ENCODE results near the gene GRB7. TPM values are rescaled to one million over a fixed set of nuclear protein-coding genes. Genes with fewer than 3 reads are reported as not detected.

Gene GRB7
- total and polyA plus RNA-seq, 5 experiments from 2014 or later, result not detected

GRCh38 chr17:39767147-39767546 is 29.4 kb downstream of the GRB7 start:
- POLR2A ChIA-PET, result interaction anchor here (1.2 to 1.9 kb wide), 4 partner anchors 10 to 54 kb away, joined by 3 to 6 read pairs (median 5); no protein-coding TSS in a partner anchor
- H3K27me3 Mint-ChIP-seq, result no peaks in the 10 kb centered on the region
- ATAC-seq, result no peak
- no peaks in the 10 kb centered on the region for H3K9me3 Mint-ChIP-seq
- H3K4me1 Mint-ChIP-seq, result peaks cover 43 to 94% (median 89%) of the 10 kb centered on the region in 4 donors
- no peak for DNase-seq
- H3K27ac Mint-ChIP-seq, result peak overlapping the region; percentile 86 to 100 (median 96)
- peak overlapping the region; percentile 14 to 89 (median 67) for H3K4me3 Mint-ChIP-seq
- peaks cover 22 to 76% (median 56%) of the 10 kb centered on the region in 3 donors for H3K36me3 Mint-ChIP-seq

- POLR2A ChIA-PET, result interaction anchor here (0.8 to 2.2 kb wide), 16 partner anchors 9 to 157 kb away, joined by 3 to 27 read pairs (median 4); partner anchors contain the start of genes IKZF3, LRRC3C, MIEN1 and ORMDL3
- H3K27me3 Mint-ChIP-seq, result no peaks in the 10 kb centered on the region
- H3K4me1 Mint-ChIP-seq, result peaks cover 56 to 100% (median 99%) of the 10 kb centered on the region in 4 donors
- peak overlapping the region; percentile 33 to 95 (median 82) for H3K4me3 Mint-ChIP-seq
- DNase-seq (peak in 8 of 10 donors; percentile 48 to 78 (median 67)), ATAC-seq (peak; percentile 79 to 85)
- H3K27ac Mint-ChIP-seq, result peak overlapping the region; percentile 86 to 100 (median 96)
- no peaks in the 10 kb centered on the region for H3K9me3 Mint-ChIP-seq
- H3K36me3 Mint-ChIP-seq, result peaks cover 17 to 62% (median 44%) of the 10 kb centered on the region in 3 donors
These were observed 32.3 kb downstream of the GRB7 start for GRCh38 chr17:39769974-39770587.

DNA sequence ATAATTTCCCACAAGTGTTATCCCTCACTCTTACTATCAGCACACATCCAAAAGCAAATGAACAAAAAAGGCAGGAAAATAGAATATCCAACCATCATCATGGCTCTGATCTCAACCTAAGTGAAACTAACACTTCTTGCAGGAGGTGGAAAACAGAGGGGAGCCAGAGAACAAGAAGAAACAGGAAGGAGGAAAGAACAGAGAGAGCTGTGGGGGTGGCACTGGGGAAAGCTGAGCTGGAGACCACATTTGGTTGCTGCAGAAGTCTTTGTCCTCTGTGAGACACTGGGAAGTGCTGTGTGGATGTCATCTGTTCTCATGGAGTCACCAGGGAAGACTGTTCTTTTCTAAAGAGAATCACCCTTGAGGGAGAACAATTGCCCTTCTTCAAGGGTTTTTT is 34.7 kb downstream of the GRB7 start:
- Mint-ChIP-seq H3K4me1 (peaks cover 51 to 97% (median 94%) of the 10 kb centered on the region in 4 donors), H3K27ac (peak overlapping the region; percentile 93 to 100 (median 95)), H3K27me3 (no peaks in the 10 kb centered on the region), H3K9me3 (no peaks in the 10 kb centered on the region), H3K4me3 (peak overlapping the region; percentile 52 to 95 (median 82)), H3K36me3 (peaks cover 1 to 46% (median 31%) of the 10 kb centered on the region in 3 donors)
- ATAC-seq (no peak), DNase-seq (peak in 2 of 10 donors; percentile 30 to 31)
- POLR2A ChIA-PET, result interaction anchor here (1.0 to 2.3 kb wide), 3 partner anchors 17 to 151 kb away, joined by 3 to 18 read pairs (median 7); no protein-coding TSS in a partner anchor

DNA sequence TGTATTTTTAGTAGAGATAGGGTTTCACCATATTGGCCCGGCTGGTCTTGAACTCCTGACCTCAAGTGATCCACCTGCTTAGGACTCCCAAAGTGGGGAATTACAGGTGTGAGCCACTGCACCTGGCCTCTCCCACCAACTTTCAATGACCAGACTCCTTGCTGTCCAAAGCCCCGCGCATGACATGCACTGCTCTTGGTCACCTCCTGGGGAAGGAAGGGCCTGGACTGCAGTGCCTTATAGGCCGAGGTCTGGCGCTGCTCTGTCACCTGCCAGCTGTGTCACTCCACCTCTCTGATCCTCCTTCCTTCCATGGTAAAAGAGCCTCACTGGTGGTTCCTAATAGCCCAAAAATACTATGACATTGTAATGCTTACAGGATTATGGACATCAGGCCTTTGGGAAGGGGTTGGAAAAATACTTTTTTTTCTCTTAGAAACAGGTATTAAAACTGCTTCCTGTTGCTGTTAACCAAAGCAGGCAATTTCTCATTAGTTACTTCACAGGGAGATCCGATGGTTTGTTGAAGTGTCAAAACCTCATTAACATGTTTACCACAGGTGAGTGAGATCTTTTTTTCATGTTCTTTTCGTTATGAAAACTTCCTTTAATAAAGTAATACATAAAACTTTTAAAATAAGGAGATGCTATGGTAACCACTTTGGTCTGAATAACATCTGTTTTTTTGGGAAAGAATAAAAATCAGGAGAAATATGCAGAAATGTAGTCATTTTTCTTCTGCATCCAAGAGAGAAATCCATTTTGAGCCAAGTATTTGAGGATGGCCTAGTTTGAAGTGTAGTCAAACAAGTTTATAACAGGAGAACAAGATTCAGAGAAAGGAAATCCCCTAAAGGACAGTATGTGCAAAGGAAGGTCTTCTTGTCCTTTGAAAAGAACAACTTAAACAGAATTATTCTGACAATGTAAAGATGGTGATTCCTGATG is 35.5 kb downstream of the GRB7 start:
- DNase-seq, result peak in 1 of 10 donors; percentile 47
- POLR2A ChIA-PET, result interaction anchor here (1.0 to 7.1 kb wide), 4 partner anchors 18 to 152 kb away, joined by 3 to 64 read pairs (median 12); no protein-coding TSS in a partner anchor
- no peak for ATAC-seq
- peaks cover 53 to 97% (median 94%) of the 10 kb centered on the region in 4 donors for H3K4me1 Mint-ChIP-seq
- no peaks in the 10 kb centered on the region for H3K9me3 Mint-ChIP-seq
- peaks cover 0 to 42% (median 26%) of the 10 kb centered on the region in 3 donors for H3K36me3 Mint-ChIP-seq
- peak overlapping the region; percentile 93 to 100 (median 95) for H3K27ac Mint-ChIP-seq
- H3K27me3 Mint-ChIP-seq, result no peaks in the 10 kb centered on the region
- H3K4me3 Mint-ChIP-seq, result peak overlapping the region; percentile 52 to 95 (median 82)

DNA sequence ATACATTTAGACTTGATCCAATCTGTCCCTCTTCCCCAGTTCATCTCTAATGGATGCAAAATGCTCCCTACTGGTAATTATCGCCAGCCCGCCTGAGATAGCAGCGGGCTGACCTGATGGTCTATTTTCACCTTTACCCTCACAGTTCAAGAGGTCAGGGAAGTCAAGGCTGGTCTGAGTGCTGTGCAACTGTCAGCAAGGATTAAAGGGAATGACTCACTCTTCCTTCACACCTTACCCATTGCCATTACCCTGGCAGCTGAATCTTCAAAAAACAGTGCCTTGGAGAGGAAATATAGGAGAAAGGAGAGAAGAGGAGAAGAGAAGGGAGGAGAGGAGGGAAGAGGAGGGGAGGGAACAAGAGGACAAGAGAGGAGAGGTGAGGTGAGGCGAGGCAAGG is 36.3 kb downstream of the GRB7 start:
- Mint-ChIP-seq H3K27ac (peak overlapping the region; percentile 93 to 100 (median 95)), H3K36me3 (peaks cover 0 to 43% (median 20%) of the 10 kb centered on the region in 3 donors), H3K9me3 (no peaks in the 10 kb centered on the region), H3K4me1 (peaks cover 49 to 97% (median 94%) of the 10 kb centered on the region in 4 donors), H3K27me3 (no peaks in the 10 kb centered on the region), H3K4me3 (peak overlapping the region; percentile 54 to 95 (median 83))
- POLR2A ChIA-PET, result interaction anchor here (4.0 to 7.1 kb wide), 2 partner anchors 15 to 20 kb away, joined by 15 to 64 read pairs; no protein-coding TSS in a partner anchor
- ATAC-seq (no peak), DNase-seq (no peak)

- Mint-ChIP-seq H3K27me3 (no peaks in the 10 kb centered on the region), H3K36me3 (peaks cover 0 to 41% (median 19%) of the 10 kb centered on the region in 3 donors), H3K9me3 (no peaks in the 10 kb centered on the region), H3K4me1 (peaks cover 49 to 94% (median 88%) of the 10 kb centered on the region in 4 donors), H3K4me3 (peak overlapping the region; percentile 81 to 96 (median 91)), H3K27ac (peak overlapping the region; percentile 89 to 100 (median 95))
- peak in 1 of 2 donors; percentile 13 for ATAC-seq
- POLR2A ChIA-PET, result interaction anchor here (1.4 to 7.1 kb wide), 6 partner anchors 16 to 87 kb away, joined by 3 to 64 read pairs (median 19); no protein-coding TSS in a partner anchor
- DNase-seq, result no peak
These were observed 37.3 kb downstream of the GRB7 start for GRCh38 chr17:39775031-39775430.

DNA sequence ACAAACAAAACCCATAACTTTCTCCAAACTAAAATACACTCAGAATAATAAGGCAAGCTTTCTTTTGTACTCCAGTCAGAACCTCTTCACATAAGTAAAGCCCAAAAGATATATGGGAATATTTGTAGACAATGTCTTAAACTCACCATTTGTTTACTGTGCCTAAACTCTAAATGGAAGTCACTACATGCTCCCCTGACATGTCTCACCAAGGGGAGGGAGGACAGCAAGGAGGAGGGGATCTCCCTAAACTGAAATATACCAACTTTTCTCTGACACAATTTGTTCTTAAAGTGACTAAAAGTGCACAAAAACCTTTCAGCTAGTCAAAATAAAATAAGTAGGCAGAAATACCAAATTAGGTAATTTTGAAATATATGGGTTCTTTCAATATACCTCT is 38.5 kb downstream of the GRB7 start:
- Mint-ChIP-seq H3K9me3 (no peaks in the 10 kb centered on the region), H3K27me3 (no peaks in the 10 kb centered on the region), H3K27ac (peak overlapping the region; percentile 89 to 100 (median 95)), H3K4me3 (peak overlapping the region; percentile 81 to 96 (median 91)), H3K36me3 (peaks cover 0 to 44% (median 19%) of the 10 kb centered on the region in 3 donors), H3K4me1 (peaks cover 47 to 91% (median 85%) of the 10 kb centered on the region in 4 donors)
- no peak for DNase-seq
- POLR2A ChIA-PET, result interaction anchor here (0.6 to 7.1 kb wide), 12 partner anchors 12 to 150 kb away, joined by 3 to 64 read pairs (median 5); no protein-coding TSS in a partner anchor
- peak; percentile 29 to 45 for ATAC-seq

DNA sequence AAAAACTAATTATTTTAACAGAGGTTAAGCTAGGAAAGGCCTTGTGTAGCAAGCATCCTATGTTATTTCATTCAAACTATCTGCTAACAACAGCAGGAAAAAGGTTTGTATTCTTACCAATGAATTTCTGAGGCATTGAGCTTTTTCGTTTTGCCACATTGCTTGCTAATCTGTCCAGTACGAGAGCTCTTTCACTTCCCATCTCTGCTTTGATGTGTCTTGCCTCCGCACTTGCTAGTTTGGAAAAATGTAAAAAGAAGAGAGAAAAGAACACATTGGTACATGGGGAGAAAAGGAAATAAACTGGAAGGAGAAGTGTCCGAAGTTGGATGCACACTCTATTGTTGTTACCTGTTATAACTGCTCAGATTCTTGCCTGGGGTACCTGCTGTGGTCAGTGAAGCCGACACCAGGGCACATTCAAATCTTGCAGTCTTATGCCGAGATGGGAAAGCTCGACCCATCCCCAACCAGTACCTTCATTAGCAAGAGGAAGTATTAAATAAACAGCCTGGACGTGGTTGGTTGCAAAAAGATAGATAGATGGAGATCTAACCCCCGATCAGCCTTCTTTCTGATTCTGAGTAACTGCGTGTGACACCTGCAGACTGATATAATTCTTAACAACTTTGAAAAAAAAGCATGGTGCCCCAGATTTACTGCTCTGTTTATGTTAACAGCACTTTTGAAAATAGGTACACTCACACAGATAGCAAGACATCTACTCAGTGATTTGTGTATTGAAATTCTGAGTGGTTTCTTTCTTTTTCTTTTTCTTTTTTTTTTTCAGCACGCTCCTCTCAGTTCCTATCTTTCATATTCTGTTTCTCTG is 40.0 kb downstream of the GRB7 start:
- peaks cover 5 to 49% (median 20%) of the 10 kb centered on the region in 3 donors for H3K36me3 Mint-ChIP-seq
- H3K27me3 Mint-ChIP-seq, result no peaks in the 10 kb centered on the region
- peak overlapping the region; percentile 81 to 96 (median 91) for H3K4me3 Mint-ChIP-seq
- peak overlapping the region; percentile 89 to 100 (median 95) for H3K27ac Mint-ChIP-seq
- POLR2A ChIA-PET, result interaction anchor here (1.0 to 7.1 kb wide), 11 partner anchors 10 to 149 kb away, joined by 3 to 64 read pairs (median 5); partner anchors contain the start of gene ZPBP2
- DNase-seq, result peak in 2 of 10 donors; percentile 35 to 41
- H3K9me3 Mint-ChIP-seq, result no peaks in the 10 kb centered on the region
- ATAC-seq, result peak; percentile 61 to 67
- peaks cover 48 to 91% (median 85%) of the 10 kb centered on the region in 4 donors for H3K4me1 Mint-ChIP-seq

- H3K27me3 Mint-ChIP-seq, result no peaks in the 10 kb centered on the region
- H3K27ac Mint-ChIP-seq, result peak overlapping the region; percentile 66 to 98 (median 91)
- H3K36me3 Mint-ChIP-seq, result peaks cover 9 to 67% (median 28%) of the 10 kb centered on the region in 3 donors
- POLR2A ChIA-PET, result interaction anchor here (0.9 to 3.1 kb wide), 7 partner anchors 11 to 84 kb away, joined by 3 to 24 read pairs (median 5); no protein-coding TSS in a partner anchor
- peaks cover 39 to 90% (median 78%) of the 10 kb centered on the region in 4 donors for H3K4me1 Mint-ChIP-seq
- H3K9me3 Mint-ChIP-seq, result no peaks in the 10 kb centered on the region
- DNase-seq (no peak), ATAC-seq (no peak)
- H3K4me3 Mint-ChIP-seq, result peak overlapping the region in 7 of 10 donors; percentile 44 to 69 (median 58)
These were observed 43.5 kb downstream of the GRB7 start for GRCh38 chr17:39781031-39781860.

- ATAC-seq, result no peak
- DNase-seq, result no peak
- Mint-ChIP-seq H3K27me3 (no peaks in the 10 kb centered on the region), H3K4me1 (peaks cover 35 to 90% (median 75%) of the 10 kb centered on the region in 4 donors), H3K27ac (peak overlapping the region; percentile 66 to 98 (median 88)), H3K9me3 (no peaks in the 10 kb centered on the region), H3K36me3 (peaks cover 9 to 67% (median 24%) of the 10 kb centered on the region in 3 donors), H3K4me3 (peak overlapping the region in 7 of 10 donors; percentile 2 to 60 (median 38))
- POLR2A ChIA-PET, result interaction anchor here (0.9 to 3.1 kb wide), 6 partner anchors 10 to 83 kb away, joined by 3 to 24 read pairs (median 4); no protein-coding TSS in a partner anchor
These were observed 44.1 kb downstream of the GRB7 start for GRCh38 chr17:39781861-39782213.

Data from naive thymus-derived CD8-positive, alpha-beta T cell (primary cell).